ENCODE results near the gene CRELD2.

Gene CRELD2

DNA sequence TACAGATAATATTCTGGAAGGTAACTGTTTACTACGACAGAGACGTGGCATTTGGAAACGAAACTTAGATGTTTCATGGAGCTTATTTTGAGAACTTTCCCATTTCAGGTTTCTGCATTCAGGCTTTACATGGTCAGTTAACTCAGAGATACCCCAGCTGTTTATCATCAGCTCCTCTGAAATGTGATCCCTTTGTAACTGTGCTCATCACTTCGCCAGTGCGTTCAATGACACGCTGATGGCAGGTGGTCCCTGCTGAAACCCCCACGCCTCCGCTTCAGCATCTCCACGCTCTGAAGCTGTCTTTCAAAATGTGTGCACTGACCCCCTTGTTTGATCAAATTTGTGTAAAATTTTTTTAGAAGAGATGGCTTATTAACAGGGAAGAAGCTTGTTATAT is 30.7 kb upstream of the CRELD2 start:
- no peak for DNase-seq

GRCh38 chr22:49889071-49889470 is 29.4 kb upstream of the CRELD2 start:
- no peak for DNase-seq

- no peak for DNase-seq
Measured at GRCh38 chr22:49892226-49892899, 26.1 kb upstream of the CRELD2 start.

- DNase-seq, result no peak
Measured at GRCh38 chr22:49893025-49893424, 25.4 kb upstream of the CRELD2 start.

DNA sequence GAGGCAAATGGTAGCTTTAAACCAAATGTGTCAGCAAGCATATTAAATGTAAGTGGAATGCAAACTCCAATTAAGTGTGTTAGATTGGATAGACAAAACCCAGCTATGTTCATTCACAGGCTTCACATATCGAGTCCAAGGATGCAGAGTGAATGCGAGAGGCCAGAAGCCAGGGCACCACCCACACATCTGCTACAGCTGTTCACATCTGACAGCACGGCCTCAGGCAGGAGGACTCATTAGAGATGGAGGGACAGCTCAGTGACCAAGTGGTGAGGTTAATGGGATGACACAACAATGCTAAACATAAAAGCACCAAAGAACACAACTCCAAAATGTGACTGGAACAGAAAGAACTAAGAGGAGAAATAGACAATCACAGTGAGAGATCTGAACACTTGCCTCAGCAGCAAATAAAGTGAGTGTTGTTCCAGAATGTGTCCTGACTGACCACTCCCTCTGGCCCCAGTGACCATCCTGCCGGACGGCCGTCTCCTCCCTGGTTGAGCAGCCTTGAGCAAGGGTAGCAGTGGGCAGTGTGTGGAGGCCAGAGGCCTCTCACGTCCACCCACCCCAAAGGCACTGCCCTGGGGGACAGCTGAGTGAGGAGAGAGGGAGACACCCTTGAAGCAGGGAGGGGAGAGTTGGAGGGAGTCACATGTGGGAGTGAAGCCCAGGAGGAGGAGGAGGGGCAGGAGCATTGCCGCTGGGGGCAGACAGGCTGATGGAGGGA is 23.9 kb upstream of the CRELD2 start:
- no peak for DNase-seq

DNA sequence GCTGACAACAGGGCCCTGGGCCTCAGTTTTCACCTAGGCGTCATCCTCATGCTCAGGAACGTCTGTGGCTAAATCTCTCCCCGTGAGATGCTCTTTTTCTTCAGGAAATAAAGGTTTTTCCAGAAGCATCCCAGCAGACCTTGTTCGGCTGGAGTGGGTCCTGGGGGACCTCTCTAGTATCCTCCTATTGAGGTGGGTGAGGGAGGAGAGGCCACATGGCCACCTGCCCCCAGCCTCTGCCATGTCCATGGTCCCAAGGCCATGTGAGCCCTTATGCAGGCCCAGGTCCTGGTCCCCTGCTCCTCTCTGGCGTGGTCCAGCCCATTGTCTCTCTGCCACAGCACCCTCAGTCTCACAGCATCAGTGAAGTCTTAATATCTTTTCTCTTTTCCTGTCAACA is 22.2 kb upstream of the CRELD2 start:
- no peak for DNase-seq

DNA sequence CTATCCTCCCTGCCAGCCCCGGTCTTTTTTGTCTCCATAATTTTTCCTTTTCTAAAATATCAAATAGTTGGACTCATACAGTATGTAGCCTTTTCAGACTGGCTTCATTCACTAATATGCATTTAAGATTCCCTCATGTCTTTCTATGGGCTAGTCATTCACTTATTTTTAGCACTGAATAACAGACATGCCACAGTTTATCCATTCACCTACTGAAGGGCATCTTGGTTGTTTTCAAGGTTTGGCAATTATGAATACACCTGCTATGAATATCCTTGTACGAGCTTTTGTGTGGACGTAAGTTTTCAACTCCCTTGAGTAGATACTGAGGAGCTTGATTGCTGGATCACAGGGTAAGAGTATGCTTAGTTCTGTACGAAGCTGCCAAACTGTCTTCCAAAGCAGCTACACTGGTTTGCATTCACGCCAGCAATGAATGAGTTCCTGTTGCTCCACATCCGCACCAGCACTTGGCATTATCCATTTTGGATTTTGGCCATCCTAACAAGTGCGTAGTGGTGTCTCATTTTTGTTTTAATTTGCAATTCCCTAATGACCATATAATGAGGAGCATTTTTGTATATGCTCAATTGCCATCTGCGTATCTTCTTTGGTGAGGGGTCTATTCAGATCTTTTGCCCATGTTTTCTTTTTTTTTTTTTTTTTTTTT is 21.3 kb upstream of the CRELD2 start:
- no peak for DNase-seq

DNA sequence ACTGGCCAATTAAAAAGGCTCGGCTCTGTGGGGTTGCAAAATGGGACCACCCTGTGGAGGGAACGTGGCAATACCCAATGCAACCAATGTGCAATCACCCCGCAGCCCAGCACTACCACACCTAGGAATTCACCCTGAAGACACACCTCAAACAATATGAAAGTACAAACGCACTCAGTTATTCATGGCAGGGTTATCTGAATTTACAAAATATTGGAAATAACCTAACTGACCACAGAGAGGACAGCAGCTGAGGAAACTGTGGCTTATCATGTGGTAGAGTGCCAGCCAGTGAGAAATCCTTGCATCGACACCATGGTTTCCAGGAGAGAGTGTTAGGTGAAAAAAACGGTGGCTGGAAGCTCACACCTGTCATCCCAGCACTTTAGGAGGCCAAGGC is 18.9 kb upstream of the CRELD2 start:
- no peak for DNase-seq

GRCh38 chr22:49900441-49901230 is 17.8 kb upstream of the CRELD2 start:
- DNase-seq, result no peak

- DNase-seq, result no peak
Measured at GRCh38 chr22:49901457-49901856, 17.0 kb upstream of the CRELD2 start.

DNA sequence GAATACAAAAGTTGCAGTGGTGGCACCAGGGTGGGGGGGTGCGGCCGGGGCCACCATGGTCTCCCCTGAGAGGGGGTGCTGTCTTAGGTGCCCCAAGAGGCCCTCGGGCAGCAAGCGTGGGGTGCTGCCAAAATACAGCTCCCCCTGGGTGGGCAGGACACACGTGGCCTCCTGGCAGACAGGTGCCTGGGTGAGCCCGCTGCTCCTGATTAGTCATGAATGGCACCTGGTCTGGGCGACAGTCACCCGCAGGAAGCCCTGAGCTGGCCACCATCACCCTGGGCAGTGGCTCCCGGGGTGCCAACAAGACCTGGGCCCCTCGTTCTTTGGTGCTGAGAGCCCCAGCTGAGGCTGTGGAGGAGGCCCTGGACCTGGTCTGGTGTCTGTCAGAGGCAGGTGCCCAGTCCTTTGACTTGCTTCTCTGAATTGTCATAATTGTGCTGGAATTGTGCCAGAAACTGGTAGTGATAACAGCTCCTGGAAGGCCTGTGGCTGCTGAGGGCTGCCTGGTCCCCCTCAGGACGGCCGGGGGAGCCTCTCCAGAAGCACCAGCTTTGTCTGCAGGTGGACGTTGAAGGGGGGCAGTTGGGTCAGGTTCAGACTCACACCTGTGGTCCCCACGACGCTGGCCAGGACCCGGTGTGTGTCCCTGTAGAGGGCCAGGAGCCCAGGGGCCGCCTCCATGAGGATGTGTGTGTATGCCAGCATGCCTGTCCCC is 15.0 kb upstream of the CRELD2 start:
- DNase-seq, result no peak

GRCh38 chr22:49904040-49904369 is 14.4 kb upstream of the CRELD2 start:
- no peak for DNase-seq

GRCh38 chr22:49905465-49905864 is 13.0 kb upstream of the CRELD2 start:
- no peak for DNase-seq

DNA sequence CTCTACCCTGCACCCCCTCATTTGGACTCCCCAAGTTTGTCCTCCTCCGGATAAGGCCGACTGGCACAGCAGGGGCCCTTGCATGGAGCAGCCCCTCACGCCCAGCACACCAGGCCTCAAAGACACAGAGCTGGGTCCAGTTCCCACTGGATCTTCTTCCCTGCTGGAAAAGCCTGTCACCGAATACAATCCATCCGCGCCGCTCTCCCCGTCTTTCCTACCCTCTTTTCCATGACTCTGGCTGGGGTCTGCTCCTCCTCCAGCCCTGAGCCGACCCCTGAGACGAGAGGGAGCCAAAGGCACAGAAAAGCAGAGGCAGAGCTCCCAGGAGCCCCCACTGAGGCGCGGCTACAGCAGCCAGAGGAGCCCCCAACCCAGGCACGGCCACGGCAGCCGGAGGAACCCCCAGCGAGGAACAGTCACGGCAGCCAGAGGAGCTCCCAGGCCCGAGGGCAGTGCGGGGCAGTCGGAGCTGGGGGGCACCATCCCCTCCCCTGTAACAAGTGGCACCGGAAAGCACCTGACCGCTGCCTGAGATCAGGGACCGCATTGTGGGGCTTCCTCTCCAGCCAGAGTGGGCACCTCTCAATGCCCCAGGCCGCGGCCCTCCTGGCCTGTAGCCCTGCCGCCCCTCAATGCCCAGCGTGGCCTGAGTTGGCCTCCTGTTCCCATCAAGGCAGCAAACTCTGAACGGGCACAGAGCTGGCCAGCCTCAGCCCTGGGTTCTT is 12.2 kb upstream of the CRELD2 start:
- no peak for DNase-seq

GRCh38 chr22:49906799-49907290 is 11.6 kb upstream of the CRELD2 start:
- no peak for DNase-seq

GRCh38 chr22:49907807-49908206 is 10.6 kb upstream of the CRELD2 start:
- no peak for DNase-seq

DNA sequence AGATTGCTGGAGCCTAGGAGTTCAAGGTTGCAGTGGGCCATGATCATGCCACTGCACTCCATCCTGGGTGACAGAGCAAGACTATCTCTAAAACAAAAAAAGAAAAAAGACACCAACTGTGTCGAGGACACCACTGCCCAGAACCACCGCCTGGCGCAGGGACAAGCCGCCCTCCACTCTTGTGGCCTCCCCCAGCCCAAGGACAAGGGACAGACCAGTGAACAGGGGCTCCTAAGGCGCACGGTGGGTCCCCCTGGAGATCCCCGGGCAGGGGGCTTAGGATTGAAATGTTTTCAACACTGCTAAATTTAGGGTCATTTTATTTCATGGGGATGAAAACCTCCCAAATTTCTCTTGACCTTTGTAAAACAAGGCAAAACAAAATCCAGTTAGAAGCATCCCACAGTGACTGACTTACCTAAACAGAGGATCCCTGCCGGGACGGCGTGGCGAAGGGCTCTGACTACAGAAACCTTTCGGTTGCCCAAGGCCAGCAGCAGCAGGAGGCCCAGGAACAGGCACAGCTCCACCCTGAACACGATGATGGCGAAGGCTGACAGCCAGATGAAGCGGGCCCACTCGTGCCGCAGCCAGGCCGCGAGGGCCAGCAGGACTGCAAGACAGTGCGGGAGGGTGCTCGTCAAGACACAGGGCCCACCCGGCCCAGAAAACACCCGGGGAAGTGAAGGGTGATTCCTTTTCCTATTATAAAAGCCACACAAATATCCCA is 8.8 kb upstream of the CRELD2 start:
- no peak for DNase-seq

- no peak for DNase-seq
Measured at GRCh38 chr22:49910229-49911155, 7.9 kb upstream of the CRELD2 start.

GRCh38 chr22:49911881-49912625 is 6.4 kb upstream of the CRELD2 start:
- no peak for DNase-seq
